ENCODE measurements around the gene SH2D6. TPM values are rescaled to one million over a fixed set of nuclear protein-coding genes. Genes with fewer than 3 reads are reported as not detected.

Gene SH2D6
- total and polyA plus RNA-seq, 2 donors (not counting 1 experiment from before 2014, with no cell fraction given) = 0.27 to 1.6 TPM

- no peak overlapping the region for H3K4me2 ChIP-seq (replicated peaks; ENCODE audit: low read depth, low read length, poor library complexity, severe bottlenecking)
- no peaks in the 10 kb centered on the region for H3K27me3 Mint-ChIP-seq
- H3K9ac ChIP-seq (ENCODE audit: low read length) = no peak overlapping the region
- H3K27ac Mint-ChIP-seq = no peak overlapping the region
- H2AFZ ChIP-seq (ENCODE audit: insufficient read depth, low read depth, low read length, poor library complexity, severe bottlenecking) = peak overlapping the region; percentile 19
- no peak overlapping the region for H3K27ac ChIP-seq (ENCODE audit: low read length in 2 of 2)
- H3K79me2 ChIP-seq (ENCODE audit: control insufficient read depth, insufficient read depth, low read length) = peaks cover 8% of the 10 kb centered on the region
- H3K27me3 ChIP-seq (replicated peaks in 1 of 4; ENCODE audit: control extremely low read depth in 1 of 4, control insufficient read depth in 3 of 4, insufficient read depth in 4 of 4, low read length in 3 of 4) = no peaks in the 10 kb centered on the region
- no peak overlapping the region for H3K4me3 Mint-ChIP-seq
- intact Hi-C loops (cut with micrococcal nuclease) = no loop called here
- WGBS (ENCODE audit: insufficient coverage) = 37% methylated on average over 4 of the region's 5 CpGs
- TF ChIP-seq EZH2 (IDR thresholded peaks at IDR 0.05; ENCODE audit: borderline replicate concordance, insufficient read depth, low read depth, low read length, poor library complexity, severe bottlenecking) (no peak), CTCF (IDR thresholded peaks at IDR 0.05) (no peak)
- peaks cover 17 to 23% of the 10 kb centered on the region in 2 donors for H3K4me1 ChIP-seq (ENCODE audit: control insufficient read depth in 2 of 2, insufficient read depth in 2 of 2, low read length in 2 of 2)
- no peaks in the 10 kb centered on the region for H4K20me1 ChIP-seq (ENCODE audit: control insufficient read depth, insufficient read depth, low read length, poor library complexity, severe bottlenecking)
- DNase-seq (no peak), ATAC-seq (ENCODE audit: low read depth) (no peak)
- no peaks in the 10 kb centered on the region for H3K9me3 Mint-ChIP-seq (ENCODE audit: insufficient read depth)
- no peak overlapping the region for H3K4me3 ChIP-seq (ENCODE audit: control extremely low read depth in 1 of 5, extremely low read depth in 1 of 5, insufficient read depth in 1 of 5, low read depth in 2 of 5, low read length in 4 of 5)
- no peaks in the 10 kb centered on the region for H3K9me3 ChIP-seq (ENCODE audit: control extremely low read depth in 1 of 3, control insufficient read depth in 2 of 3, insufficient read depth in 1 of 3, low read length in 2 of 3)
- H3K4me1 Mint-ChIP-seq = peaks cover 20% of the 10 kb centered on the region
- ChIA-PET POLR2A (interaction anchor here (0.5 kb wide), 1 partner anchor 148 kb away, joined by 4 read pairs; no protein-coding TSS in a partner anchor), CTCF (interaction anchor here (2.0 to 8.7 kb wide), 2 partner anchors 31 to 129 kb away, joined by 6 to 299 read pairs; no protein-coding TSS in a partner anchor)
- H3K36me3 ChIP-seq (replicated peaks in 1 of 2; ENCODE audit: control extremely low read depth in 1 of 2, control insufficient read depth in 1 of 2, extremely low read depth in 1 of 2, insufficient read depth in 2 of 2, low read length in 1 of 2) = no peaks in the 10 kb centered on the region
Observed at GRCh38 chr2:85423525-85423924, 5.0 kb downstream of the SH2D6 start.

GRCh38 chr2:85425588-85425987, 7.1 kb downstream of the SH2D6 start:
- Histone ChIP-seq H3K9me3 (ENCODE audit: control extremely low read depth in 1 of 3, control insufficient read depth in 2 of 3, insufficient read depth in 1 of 3, low read length in 2 of 3) (no peaks in the 10 kb centered on the region), H3K9ac (ENCODE audit: low read length) (no peak overlapping the region), H3K79me2 (ENCODE audit: control insufficient read depth, insufficient read depth, low read length) (no peaks in the 10 kb centered on the region), H3K4me2 (replicated peaks; ENCODE audit: low read depth, low read length, poor library complexity, severe bottlenecking) (no peak overlapping the region), H3K4me3 (ENCODE audit: control extremely low read depth in 1 of 5, extremely low read depth in 1 of 5, insufficient read depth in 1 of 5, low read depth in 2 of 5, low read length in 4 of 5) (no peak overlapping the region), H2AFZ (ENCODE audit: insufficient read depth, low read depth, low read length, poor library complexity, severe bottlenecking) (no peak overlapping the region), H3K4me1 (ENCODE audit: control insufficient read depth in 2 of 2, insufficient read depth in 2 of 2, low read length in 2 of 2) (peaks cover 5 to 6% of the 10 kb centered on the region in 2 donors), H3K27me3 (replicated peaks in 1 of 4; ENCODE audit: control extremely low read depth in 1 of 4, control insufficient read depth in 3 of 4, insufficient read depth in 4 of 4, low read length in 3 of 4) (no peaks in the 10 kb centered on the region), H4K20me1 (ENCODE audit: control insufficient read depth, insufficient read depth, low read length, poor library complexity, severe bottlenecking) (no peaks in the 10 kb centered on the region), H3K27ac (ENCODE audit: low read length in 2 of 2) (no peak overlapping the region), H3K36me3 (replicated peaks in 1 of 2; ENCODE audit: control extremely low read depth in 1 of 2, control insufficient read depth in 1 of 2, extremely low read depth in 1 of 2, insufficient read depth in 2 of 2, low read length in 1 of 2) (no peaks in the 10 kb centered on the region)
- CTCF ChIA-PET = interaction anchor here (1.2 kb wide), 1 partner anchor 125 kb away, joined by 4 read pairs; no protein-coding TSS in a partner anchor
- DNase-seq (no peak), ATAC-seq (ENCODE audit: low read depth) (no peak)
- no peaks in the 10 kb centered on the region for H3K27me3 Mint-ChIP-seq
- intact Hi-C loops (cut with micrococcal nuclease) = no loop called here
- peaks cover 6% of the 10 kb centered on the region for H3K4me1 Mint-ChIP-seq
- POLR2A ChIA-PET = no interaction called here
- no peak overlapping the region for H3K27ac Mint-ChIP-seq
- 90% methylated on average over 3 of the region's 3 CpGs for WGBS (ENCODE audit: insufficient coverage)
- TF ChIP-seq CTCF (IDR thresholded peaks at IDR 0.05) (no peak), EZH2 (IDR thresholded peaks at IDR 0.05; ENCODE audit: borderline replicate concordance, insufficient read depth, low read depth, low read length, poor library complexity, severe bottlenecking) (no peak)
- no peaks in the 10 kb centered on the region for H3K9me3 Mint-ChIP-seq (ENCODE audit: insufficient read depth)
- H3K4me3 Mint-ChIP-seq = no peak overlapping the region

Measured in B cell (primary cell).